H4 (cell line): ENCODE results near the gene SLC22A13. TPM values are rescaled to one million over a fixed set of nuclear protein-coding genes. Genes with fewer than 3 reads are reported as not detected.
"Not testable (repeated sequence)": the region's sequence is repeated elsewhere in the genome, so short reads cannot be mapped to it uniquely, and the experiment has no call there.

Source experiments
- DNase-seq: peaks from one replicate; pipeline ENCODE4 v3.0.0-alpha.2; 2015; ENCODE audit warnings: low spot score
- total RNA-seq: library from RNA; depleted of rRNA; stranded (reverse); fragments of >200 nt; shearing (Covaris generic); gene quantifications from 2 replicates; pipeline ENCODE4 v1.2.3, GENCODE V29; 2014

Gene SLC22A13
- total RNA-seq, 1 experiment from 2014 or later = 0.10 TPM

GRCh38 chr3:38297947-38298711 lies 32.5 kb downstream of the SLC22A13 start:
- no peak for DNase-seq

GRCh38 chr3:38306941-38307340 lies 41.3 kb downstream of the SLC22A13 start:
- DNase-seq = no peak

- DNase-seq = no peak
These were observed 42.0 kb downstream of the SLC22A13 start for GRCh38 chr3:38307599-38307998.

- DNase-seq = no peak
These were observed 42.8 kb downstream of the SLC22A13 start for GRCh38 chr3:38308456-38308855.

- no peak for DNase-seq
These were observed 45.9 kb downstream of the SLC22A13 start for GRCh38 chr3:38311476-38311875.

- no peak for DNase-seq
These were observed 46.3 kb downstream of the SLC22A13 start for GRCh38 chr3:38311941-38312340.

- DNase-seq = no peak
These were observed 46.7 kb downstream of the SLC22A13 start for GRCh38 chr3:38312356-38312755.

GRCh38 chr3:38313263-38313662 lies 47.7 kb downstream of the SLC22A13 start:
- no peak for DNase-seq

GRCh38 chr3:38313695-38314094 lies 48.1 kb downstream of the SLC22A13 start:
- DNase-seq = no peak

GRCh38 chr3:38314112-38314763 lies 48.6 kb downstream of the SLC22A13 start:
- no peak for DNase-seq

- DNase-seq = no peak
These were observed 49.3 kb downstream of the SLC22A13 start for GRCh38 chr3:38314764-38315487.

GRCh38 chr3:38315488-38316230 lies 50.0 kb downstream of the SLC22A13 start:
- DNase-seq = no peak

GRCh38 chr3:38316356-38317191 lies 51.0 kb downstream of the SLC22A13 start:
- no peak for DNase-seq

- peak; percentile 8 for DNase-seq
These were observed 51.7 kb downstream of the SLC22A13 start for GRCh38 chr3:38317192-38317759.

- no peak for DNase-seq
These were observed 53.4 kb downstream of the SLC22A13 start for GRCh38 chr3:38318766-38319671.

- DNase-seq = not testable (repeated sequence)
These were observed 55.0 kb downstream of the SLC22A13 start for GRCh38 chr3:38320638-38321037.

GRCh38 chr3:38323060-38323459 lies 57.4 kb downstream of the SLC22A13 start:
- DNase-seq = no peak

- DNase-seq = no peak
These were observed 59.6 kb downstream of the SLC22A13 start for GRCh38 chr3:38325256-38325655.

- DNase-seq = no peak
These were observed 61.9 kb downstream of the SLC22A13 start for GRCh38 chr3:38327335-38328009.
